ENCODE measurements around the gene CKAP2.

GRCh38 chr13:52449331-52450011 is 5.8 kb upstream of the CKAP2 start:
- TF ChIP-seq CTCF (conservative IDR thresholded peaks at IDR 0.05; ENCODE audit: low read length) (no peak), EZH2phosphoT487 (IDR thresholded peaks at IDR 0.05; ENCODE audit: borderline replicate concordance, low read depth, low read length) (no peak)

Data from OCI-LY7 (cell line).